Tibial artery (tissue), 4 donors: ENCODE measurements around the gene THSD7A.

Experiments
- DNase-seq, 2 donors: peaks; one replicate each; pipeline ENCODE4 v3.0.0-alpha.2; 2019
- H3K27ac ChIP-seq, 2 donors: fragments of 200-600 bp; sonication (generic) in 1 of 2; 1 replicate in 1 of 2; 2 replicates in 1 of 2; pipeline ENCODE4 v1.5.1; 2018 to 2019; ENCODE audit warnings: mild to moderate bottlenecking in 1 of 2
- H3K27me3 ChIP-seq, 2 donors: fragments of 200-600 bp; sonication (generic) in 1 of 2; one replicate each; pipeline versions ENCODE4 v1.5.1 to v1.6.0; 2016 to 2019
- H3K36me3 ChIP-seq, 3 donors: fragments of 200-600 bp; sonication (generic) in 2 of 3; one replicate each; pipeline ENCODE4 v1.5.1; 2016 to 2019; ENCODE audit warnings: mild to moderate bottlenecking in 2 of 3
- H3K4me1 ChIP-seq, 4 donors: fragments of 200-600 bp; sonication (generic) in 2 of 4; 1 replicate in 3 of 4; 2 replicates in 1 of 4; pipeline ENCODE4 v1.5.1; 2016 to 2019
- H3K4me3 ChIP-seq, 2 donors: fragments of 200-600 bp; sonication (generic) in 1 of 2; 1 replicate in 1 of 2; 2 replicates in 1 of 2; pipeline ENCODE4 v1.5.1; 2018 to 2019; ENCODE audit warnings: mild to moderate bottlenecking in 2 of 2
- H3K9me3 ChIP-seq, 3 donors: fragments of 200-600 bp; sonication (generic) in 1 of 3; one replicate each; pipeline ENCODE4 v1.5.1; 2016 to 2019
- CTCF ChIP-seq, 2 experiments: fragments of 200-600 bp in 1 of 2; fragments of 450-650 bp in 1 of 2; IDR thresholded peaks; one replicate each; pipeline ENCODE4 v1.5.1; 2017 to 2019; ENCODE audit warnings: antibody characterized with exemption in 2 of 2, mild to moderate bottlenecking in 1 of 2, moderate library complexity in 1 of 2
- intact Hi-C: fragments of 100-400 bp; cut with DNase I; formaldehyde crosslinking; loops from one replicate; pipeline ENCODE4 v1.15.0; 2023; ENCODE audit warnings: low total_unique reads

Gene THSD7A

GRCh38 chr7:11620406-11621253, 211.4 kb downstream of the THSD7A start:
- Histone ChIP-seq H3K27me3 (no peaks in the 10 kb centered on the region), H3K4me3 (no peak overlapping the region), H3K9me3 (no peaks in the 10 kb centered on the region), H3K4me1 (no peaks in the 10 kb centered on the region), H3K27ac (no peak overlapping the region), H3K36me3 (no peaks in the 10 kb centered on the region)
- TF ChIP-seq CTCF (IDR thresholded peaks at IDR 0.05) = no peak
- intact Hi-C loops = no loop called here
- DNase-seq = no peak

- TF ChIP-seq CTCF (IDR thresholded peaks at IDR 0.05) = no peak
- Histone ChIP-seq H3K27me3 (no peaks in the 10 kb centered on the region), H3K9me3 (no peaks in the 10 kb centered on the region), H3K4me1 (no peaks in the 10 kb centered on the region), H3K27ac (no peak overlapping the region), H3K36me3 (no peaks in the 10 kb centered on the region), H3K4me3 (no peak overlapping the region)
- DNase-seq = no peak
- intact Hi-C loops = no loop called here
These were observed 215.5 kb downstream of the THSD7A start for GRCh38 chr7:11616466-11616865.

- no peak overlapping the region for H3K27ac ChIP-seq
- intact Hi-C loops = no loop called here
- H3K9me3 ChIP-seq = no peaks in the 10 kb centered on the region
- H3K36me3 ChIP-seq = no peaks in the 10 kb centered on the region
- H3K4me1 ChIP-seq = no peaks in the 10 kb centered on the region
- no peak for TF ChIP-seq CTCF (IDR thresholded peaks at IDR 0.05)
- no peak for DNase-seq
- no peaks in the 10 kb centered on the region for H3K27me3 ChIP-seq
- no peak overlapping the region for H3K4me3 ChIP-seq
These were observed 216.8 kb downstream of the THSD7A start for GRCh38 chr7:11615174-11615573.

- no peaks in the 10 kb centered on the region for H3K9me3 ChIP-seq
- no peak overlapping the region for H3K4me3 ChIP-seq
- intact Hi-C loops = no loop called here
- TF ChIP-seq CTCF (IDR thresholded peaks at IDR 0.05) = no peak
- DNase-seq = no peak
- no peaks in the 10 kb centered on the region for H3K4me1 ChIP-seq
- H3K36me3 ChIP-seq = no peaks in the 10 kb centered on the region
- no peaks in the 10 kb centered on the region for H3K27me3 ChIP-seq
- no peak overlapping the region for H3K27ac ChIP-seq
These were observed 218.6 kb downstream of the THSD7A start for GRCh38 chr7:11613292-11613930.

GRCh38 chr7:11612737-11613136, 219.3 kb downstream of the THSD7A start:
- intact Hi-C loops = no loop called here
- Histone ChIP-seq H3K27ac (no peak overlapping the region), H3K4me1 (no peaks in the 10 kb centered on the region), H3K9me3 (no peaks in the 10 kb centered on the region), H3K27me3 (no peaks in the 10 kb centered on the region), H3K4me3 (no peak overlapping the region), H3K36me3 (no peaks in the 10 kb centered on the region)
- DNase-seq = no peak
- TF ChIP-seq CTCF (IDR thresholded peaks at IDR 0.05) = no peak
